ENCODE data around the gene PGD. TPM values are rescaled to one million over a fixed set of nuclear protein-coding genes. Genes with fewer than 3 reads are reported as not detected.

The PGD gene
- total RNA-seq, 1 donor, result 142 TPM

DNA sequence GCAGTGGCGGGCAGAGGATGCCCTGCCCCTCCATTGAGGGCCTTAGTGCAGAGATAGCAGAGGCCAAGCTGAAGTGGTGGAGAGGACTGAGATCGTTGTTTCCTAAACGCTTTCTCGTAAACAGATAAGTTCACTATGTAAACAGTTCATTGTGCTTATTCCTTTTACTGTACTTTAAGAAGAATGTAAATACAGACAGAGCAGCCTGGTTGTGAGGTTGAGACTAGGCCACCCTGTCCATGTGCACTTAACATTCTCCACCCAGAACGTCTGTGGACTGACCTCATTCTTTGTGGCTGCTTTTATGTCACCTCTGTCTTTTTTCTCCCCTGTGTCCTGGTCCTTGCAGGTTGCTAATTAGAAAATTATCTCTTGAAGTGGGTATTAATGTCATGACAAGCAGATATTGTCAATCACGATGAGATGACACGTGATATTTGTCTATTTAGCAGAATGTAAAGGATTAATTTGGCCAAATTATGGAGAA lies 39.9 kb downstream of the PGD start:
- Histone ChIP-seq H3K4me1 (ENCODE audit: insufficient read depth, low read length) (no peaks in the 10 kb centered on the region), H3K36me3 (ENCODE audit: insufficient read depth, low read length) (peaks cover 5% of the 10 kb centered on the region), H3K79me2 (ENCODE audit: insufficient read depth, low read length) (no peaks in the 10 kb centered on the region), H3K27me3 (ENCODE audit: insufficient read depth, low read length) (no peaks in the 10 kb centered on the region), H4K20me1 (ENCODE audit: insufficient read depth, low read length) (no peaks in the 10 kb centered on the region), H2AFZ (ENCODE audit: low read length) (no peak overlapping the region), H3K9me3 (ENCODE audit: low read depth, low read length) (no peaks in the 10 kb centered on the region), H3K4me2 (ENCODE audit: insufficient read depth, low read length) (no peak overlapping the region), H3K4me3 (ENCODE audit: insufficient read depth, low read length) (no peak overlapping the region), H3K27ac (ENCODE audit: low read depth, low read length) (no peak overlapping the region)
- TF ChIP-seq, protein P1, sequence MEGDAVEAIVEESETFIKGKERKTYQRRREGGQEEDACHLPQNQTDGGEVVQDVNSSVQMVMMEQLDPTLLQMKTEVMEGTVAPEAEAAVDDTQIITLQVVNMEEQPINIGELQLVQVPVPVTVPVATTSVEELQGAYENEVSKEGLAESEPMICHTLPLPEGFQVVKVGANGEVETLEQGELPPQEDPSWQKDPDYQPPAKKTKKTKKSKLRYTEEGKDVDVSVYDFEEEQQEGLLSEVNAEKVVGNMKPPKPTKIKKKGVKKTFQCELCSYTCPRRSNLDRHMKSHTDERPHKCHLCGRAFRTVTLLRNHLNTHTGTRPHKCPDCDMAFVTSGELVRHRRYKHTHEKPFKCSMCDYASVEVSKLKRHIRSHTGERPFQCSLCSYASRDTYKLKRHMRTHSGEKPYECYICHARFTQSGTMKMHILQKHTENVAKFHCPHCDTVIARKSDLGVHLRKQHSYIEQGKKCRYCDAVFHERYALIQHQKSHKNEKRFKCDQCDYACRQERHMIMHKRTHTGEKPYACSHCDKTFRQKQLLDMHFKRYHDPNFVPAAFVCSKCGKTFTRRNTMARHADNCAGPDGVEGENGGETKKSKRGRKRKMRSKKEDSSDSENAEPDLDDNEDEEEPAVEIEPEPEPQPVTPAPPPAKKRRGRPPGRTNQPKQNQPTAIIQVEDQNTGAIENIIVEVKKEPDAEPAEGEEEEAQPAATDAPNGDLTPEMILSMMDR (IDR thresholded peaks at IDR 0.05; ENCODE audit: extremely low read depth, low read depth, low read length), result no peak
- DNase-seq (ENCODE audit: insufficient read length, low spot score, missing footprints), result no peak

DNA sequence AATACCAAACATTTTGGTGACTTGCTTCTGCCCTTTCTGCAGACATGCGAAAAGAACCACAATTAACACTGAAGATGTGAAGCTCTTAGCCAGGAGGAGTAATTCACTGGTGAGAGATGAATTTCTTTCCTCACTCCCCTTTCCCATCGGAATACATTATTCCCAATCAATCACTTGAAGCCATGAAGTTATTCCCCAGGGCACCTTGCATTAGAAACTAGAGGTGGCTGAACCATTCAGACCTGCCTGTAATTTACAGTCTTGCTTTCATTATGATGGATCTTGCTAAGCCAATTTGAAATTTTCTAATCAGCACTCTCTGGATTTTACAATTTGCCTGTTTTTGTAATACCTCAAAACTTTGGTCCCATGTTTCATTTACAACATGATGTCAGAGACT lies 41.4 kb downstream of the PGD start:
- TF ChIP-seq, protein P1 (IDR thresholded peaks at IDR 0.05; ENCODE audit: extremely low read depth, low read depth, low read length), result no peak
- no peaks in the 10 kb centered on the region for H3K4me1 ChIP-seq (ENCODE audit: insufficient read depth, low read length)
- H3K79me2 ChIP-seq (ENCODE audit: insufficient read depth, low read length), result no peaks in the 10 kb centered on the region

DNA sequence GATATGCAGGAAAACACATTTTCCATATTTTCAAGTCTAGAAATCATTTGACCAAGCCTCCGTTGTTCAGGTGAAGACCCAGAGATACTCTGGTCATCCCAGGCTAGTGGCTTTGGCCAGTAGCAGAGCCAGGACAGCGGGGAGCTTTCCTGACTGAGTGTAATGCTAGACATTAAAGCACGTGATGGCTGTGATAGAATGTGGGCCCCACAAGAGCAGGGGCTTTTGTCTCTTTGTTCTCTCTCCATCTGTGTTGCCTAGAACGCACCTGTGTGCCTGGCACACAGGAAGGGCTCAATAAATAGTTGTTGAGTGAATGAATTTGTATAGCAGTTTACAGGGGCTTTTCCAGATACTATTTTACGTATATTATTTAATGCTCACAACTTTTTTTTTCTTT lies 41.9 kb downstream of the PGD start:
- no peaks in the 10 kb centered on the region for H3K9me3 ChIP-seq (ENCODE audit: low read depth, low read length)
- H3K27me3 ChIP-seq (ENCODE audit: insufficient read depth, low read length), result no peaks in the 10 kb centered on the region
- no peaks in the 10 kb centered on the region for H4K20me1 ChIP-seq (ENCODE audit: insufficient read depth, low read length)
- no peaks in the 10 kb centered on the region for H3K4me1 ChIP-seq (ENCODE audit: insufficient read depth, low read length)
- no peak overlapping the region for H3K27ac ChIP-seq (ENCODE audit: low read depth, low read length)
- H3K36me3 ChIP-seq (ENCODE audit: insufficient read depth, low read length), result peaks cover 5% of the 10 kb centered on the region
- no peaks in the 10 kb centered on the region for H3K79me2 ChIP-seq (ENCODE audit: insufficient read depth, low read length)
- H2AFZ ChIP-seq (ENCODE audit: low read length), result no peak overlapping the region
- H3K4me2 ChIP-seq (ENCODE audit: insufficient read depth, low read length), result no peak overlapping the region
- H3K4me3 ChIP-seq (ENCODE audit: insufficient read depth, low read length), result no peak overlapping the region
- DNase-seq (ENCODE audit: insufficient read length, low spot score, missing footprints), result no peak
- TF ChIP-seq, protein P1 (IDR thresholded peaks at IDR 0.05; ENCODE audit: extremely low read depth, low read depth, low read length), result no peak

More for the DNA sequence above, 41.4 kb downstream of the PGD start:
- Histone ChIP-seq H3K36me3 (ENCODE audit: insufficient read depth, low read length) (peaks cover 5% of the 10 kb centered on the region), H3K4me2 (ENCODE audit: insufficient read depth, low read length) (no peak overlapping the region), H4K20me1 (ENCODE audit: insufficient read depth, low read length) (no peaks in the 10 kb centered on the region), H2AFZ (ENCODE audit: low read length) (no peak overlapping the region), H3K9me3 (ENCODE audit: low read depth, low read length) (no peaks in the 10 kb centered on the region), H3K4me3 (ENCODE audit: insufficient read depth, low read length) (no peak overlapping the region), H3K27ac (ENCODE audit: low read depth, low read length) (no peak overlapping the region), H3K27me3 (ENCODE audit: insufficient read depth, low read length) (no peaks in the 10 kb centered on the region)
- no peak for DNase-seq (ENCODE audit: insufficient read length, low spot score, missing footprints)

DNA sequence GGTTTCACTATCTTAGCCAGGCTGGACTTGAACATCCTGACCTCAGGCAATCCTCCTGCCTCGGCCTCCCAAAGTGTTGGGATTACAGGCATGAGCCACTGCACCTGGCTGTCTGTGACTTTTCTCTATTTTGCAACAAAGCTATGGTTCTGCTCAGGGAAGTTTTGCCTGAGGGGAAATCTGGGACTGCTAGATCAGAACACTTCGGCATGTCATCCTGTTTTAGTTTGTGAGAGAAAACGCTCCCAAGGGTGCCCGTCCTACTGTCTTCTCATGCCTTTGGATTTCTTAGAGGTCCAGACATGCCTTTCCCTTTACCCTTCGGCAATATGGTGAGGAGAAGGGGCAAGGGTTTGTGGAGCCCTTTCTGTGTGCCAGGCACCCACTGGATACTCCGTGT lies 45.4 kb downstream of the PGD start:
- H3K4me2 ChIP-seq (ENCODE audit: insufficient read depth, low read length), result no peak overlapping the region
- no peaks in the 10 kb centered on the region for H3K4me1 ChIP-seq (ENCODE audit: insufficient read depth, low read length)
- TF ChIP-seq, protein P1 (IDR thresholded peaks at IDR 0.05; ENCODE audit: extremely low read depth, low read depth, low read length), result no peak
- peaks cover 5% of the 10 kb centered on the region for H3K36me3 ChIP-seq (ENCODE audit: insufficient read depth, low read length)
- no peaks in the 10 kb centered on the region for H3K9me3 ChIP-seq (ENCODE audit: low read depth, low read length)
- H3K79me2 ChIP-seq (ENCODE audit: insufficient read depth, low read length), result no peaks in the 10 kb centered on the region
- H3K27ac ChIP-seq (ENCODE audit: low read depth, low read length), result no peak overlapping the region
- no peaks in the 10 kb centered on the region for H3K27me3 ChIP-seq (ENCODE audit: insufficient read depth, low read length)
- H3K4me3 ChIP-seq (ENCODE audit: insufficient read depth, low read length), result no peak overlapping the region
- DNase-seq (ENCODE audit: insufficient read length, low spot score, missing footprints), result no peak
- H4K20me1 ChIP-seq (ENCODE audit: insufficient read depth, low read length), result no peaks in the 10 kb centered on the region
- H2AFZ ChIP-seq (ENCODE audit: low read length), result no peak overlapping the region

All from osteoblast (primary cell).